GOT3 (cell line): Measurements from ENCODE around the gene GAL.

Experiments
- DNase-seq: peaks from one replicate; lab custom pipeline; 2025; ENCODE audit warnings: mixed read lengths; lab: John Stamatoyannopoulos, UW

GAL gene

DNA sequence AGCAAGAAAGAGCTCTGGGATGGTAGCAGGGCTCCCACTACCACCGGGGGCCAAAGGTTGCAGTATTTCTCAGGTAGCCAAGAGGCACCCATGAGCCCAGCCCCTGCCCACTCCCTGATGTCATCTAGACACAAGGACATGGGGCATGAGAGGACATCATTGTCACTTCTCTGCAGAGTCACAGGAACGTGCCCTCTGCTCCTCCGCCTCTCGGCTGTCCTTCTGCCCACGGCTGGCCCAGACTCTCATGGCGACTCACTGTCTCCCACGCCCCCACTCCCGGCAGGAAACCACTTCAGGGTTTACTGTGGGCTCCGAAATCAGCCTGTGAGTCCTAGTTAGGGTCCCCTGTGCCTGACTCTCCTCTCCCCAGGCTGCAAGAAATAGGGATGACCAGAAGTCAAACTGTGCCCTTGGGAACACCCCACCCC lies 1.8 kb upstream of the GAL start:
- DNase-seq: no peak

DNA sequence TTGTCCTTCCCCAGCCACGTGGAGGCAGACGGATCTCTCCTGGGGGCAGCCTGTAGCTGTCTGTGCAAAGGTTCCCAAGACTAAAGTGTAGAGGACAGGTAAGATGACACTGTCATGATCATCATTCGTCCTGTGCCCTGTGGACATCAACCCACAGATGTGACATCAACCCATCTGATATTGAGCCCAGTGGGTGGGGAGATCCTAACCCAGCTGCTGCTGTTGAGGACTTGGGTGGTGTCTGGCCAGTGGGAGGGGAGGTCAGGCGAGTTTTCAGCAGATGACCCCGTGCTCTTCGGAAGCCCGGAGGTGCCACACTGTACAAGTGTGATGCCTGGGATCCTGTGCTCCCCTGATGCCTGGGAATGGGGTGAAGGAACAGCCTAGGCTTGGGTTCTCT lies 1.2 kb upstream of the GAL start:
- no peak for DNase-seq

DNA sequence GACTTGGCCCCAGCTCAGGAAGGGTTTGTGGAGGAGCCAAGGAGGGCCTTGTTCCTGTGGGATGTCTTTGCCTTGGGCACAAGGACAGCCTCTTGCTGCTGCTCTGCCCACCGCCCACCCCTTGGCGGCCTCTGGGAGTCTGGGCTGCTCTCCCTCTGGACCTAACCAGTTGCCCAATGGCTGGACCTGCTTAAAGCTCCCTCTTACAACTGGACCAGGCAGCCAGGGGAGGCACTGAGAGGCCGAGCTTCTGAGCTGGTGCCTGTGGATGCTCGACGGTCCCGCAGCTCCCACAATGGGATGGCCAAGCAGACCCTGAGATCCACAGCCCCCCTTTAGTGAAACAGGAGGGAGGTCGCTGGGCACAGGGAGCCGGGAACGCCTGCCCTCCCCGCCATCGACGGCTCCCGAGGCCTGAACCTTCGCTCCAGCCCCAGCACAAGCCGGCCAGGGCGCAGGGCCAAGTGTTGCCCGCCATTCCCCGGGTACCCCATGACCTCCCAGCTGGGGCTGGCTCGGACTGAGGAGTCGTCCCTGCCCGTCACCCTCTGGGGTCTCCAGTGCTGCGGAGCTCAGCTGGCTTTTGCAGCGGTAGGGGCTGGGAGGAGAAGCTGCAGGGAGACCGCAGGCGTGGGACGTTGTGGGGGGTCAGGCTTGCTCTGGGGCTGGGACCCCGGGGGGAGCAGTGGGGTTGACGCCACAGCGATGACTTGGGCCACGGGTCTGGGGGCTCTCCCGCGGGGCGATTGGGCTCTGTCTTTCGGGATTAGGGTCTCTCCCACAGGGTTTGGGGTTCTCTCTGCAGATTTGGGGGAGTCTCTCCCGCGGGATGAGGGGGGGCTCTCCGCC lies 584 bp upstream of the GAL start:
- no peak for DNase-seq

DNA sequence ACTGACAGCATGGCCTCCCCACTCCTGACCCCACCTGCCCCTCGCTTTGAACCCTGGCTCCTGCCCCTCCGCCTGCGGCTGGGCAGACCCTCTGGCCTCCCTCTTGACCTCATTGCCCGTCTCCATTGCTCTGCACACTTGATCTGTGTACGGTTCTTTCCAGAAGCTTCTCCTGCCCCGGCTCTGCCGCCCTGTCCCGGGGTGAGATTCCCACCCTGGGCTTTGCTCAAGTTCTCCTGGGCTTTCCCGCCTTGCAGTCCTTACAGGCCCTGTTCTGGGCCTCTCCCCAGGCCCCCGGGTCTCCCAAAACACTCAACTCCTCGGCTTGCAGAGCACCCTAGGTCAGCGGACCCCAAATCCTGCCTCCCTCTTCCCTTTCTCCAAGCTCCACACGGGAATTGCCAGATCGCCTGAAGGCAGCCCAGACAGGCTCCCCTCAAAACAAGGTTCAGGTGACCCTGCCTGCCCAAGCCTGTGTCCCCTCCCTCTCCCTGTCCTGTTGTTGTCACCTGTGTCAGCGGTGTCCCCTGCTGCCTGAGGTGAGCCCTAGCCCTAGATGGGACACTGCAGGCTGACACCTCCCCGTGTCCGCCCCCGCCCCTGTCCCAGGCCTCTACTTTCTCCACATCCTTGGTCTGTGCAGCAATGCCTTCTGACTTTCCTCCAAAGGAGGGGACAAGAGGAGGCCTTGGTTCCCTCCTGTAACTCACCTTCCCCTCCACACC lies 1.5 kb downstream of the GAL start:
- no peak for DNase-seq

DNA sequence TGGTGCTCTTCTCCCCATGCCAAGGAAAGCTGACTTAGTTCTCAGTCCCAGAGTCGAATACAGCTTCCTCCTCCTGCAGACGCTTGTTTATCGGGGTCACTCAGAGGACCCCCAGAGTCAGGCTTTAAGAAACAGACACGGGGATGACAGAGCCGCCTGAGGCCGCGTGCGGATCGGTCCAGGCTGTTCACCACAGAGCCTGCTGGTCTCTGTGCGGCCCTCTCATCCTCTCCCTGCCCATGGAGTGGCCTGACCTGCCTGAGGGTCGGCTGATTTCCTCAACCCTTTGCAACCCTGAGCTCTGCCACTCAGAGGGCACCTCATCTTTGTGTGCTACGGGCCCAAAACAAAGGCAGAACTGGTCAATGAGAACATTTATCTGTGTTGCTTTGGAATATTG lies 2.1 kb downstream of the GAL start:
- DNase-seq: no peak

DNA sequence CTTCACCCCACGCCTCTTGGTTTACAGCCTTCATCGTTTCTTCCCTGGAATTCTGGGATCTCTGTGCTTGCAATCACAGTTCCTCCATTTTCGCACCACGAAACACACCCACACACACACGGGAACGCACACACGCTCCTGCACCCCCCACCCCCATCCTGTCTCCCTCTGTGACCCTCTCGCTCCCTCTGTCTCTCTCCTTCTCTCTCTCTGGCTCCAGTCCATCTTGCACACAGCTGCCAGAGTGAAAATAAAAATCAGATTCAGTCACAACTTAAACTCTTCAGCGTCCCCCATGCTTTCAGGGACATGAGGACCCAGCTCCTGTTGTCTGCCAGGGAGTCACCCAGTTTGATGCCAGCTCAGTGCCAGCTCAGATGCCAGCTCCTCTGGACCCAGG lies 3.0 kb downstream of the GAL start:
- DNase-seq: no peak

DNA sequence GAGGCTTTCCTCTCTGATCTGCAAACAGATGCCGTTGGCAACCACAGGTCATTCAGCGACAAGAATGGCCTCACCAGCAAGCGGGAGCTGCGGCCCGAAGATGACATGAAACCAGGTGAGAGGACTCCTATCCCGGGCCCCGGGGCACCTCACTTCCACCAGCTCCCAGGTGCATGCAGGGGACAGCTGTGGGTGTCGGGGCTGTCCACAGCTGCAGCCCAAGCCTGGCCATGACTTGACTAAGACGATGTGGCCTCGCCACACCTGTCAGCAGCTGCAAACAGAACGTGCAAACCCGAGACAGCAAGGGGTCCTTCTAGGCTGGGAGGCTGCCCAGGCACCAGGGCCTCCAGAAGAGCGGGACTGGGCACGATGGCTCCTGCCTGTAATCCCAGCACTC lies 3.6 kb downstream of the GAL start:
- DNase-seq: no peak

DNA sequence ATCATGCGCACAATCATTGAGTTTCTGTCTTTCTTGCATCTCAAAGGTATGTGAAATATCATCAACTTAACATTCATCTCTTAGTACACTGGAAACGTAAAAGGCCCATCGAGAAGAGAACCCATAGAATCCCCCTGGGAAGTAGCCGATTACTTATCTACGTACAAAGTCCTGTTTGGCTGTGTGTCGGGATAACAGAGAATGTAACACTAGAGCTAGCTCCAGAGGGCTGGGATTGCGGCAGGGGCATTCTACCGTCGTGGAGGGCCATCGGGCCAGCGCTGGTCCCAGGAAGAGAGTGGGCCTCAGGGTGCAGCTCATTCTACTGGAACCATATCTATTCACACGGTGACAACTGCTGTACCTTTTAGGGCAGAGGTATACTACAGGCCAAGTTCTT lies 4.5 kb downstream of the GAL start:
- no peak for DNase-seq

DNA sequence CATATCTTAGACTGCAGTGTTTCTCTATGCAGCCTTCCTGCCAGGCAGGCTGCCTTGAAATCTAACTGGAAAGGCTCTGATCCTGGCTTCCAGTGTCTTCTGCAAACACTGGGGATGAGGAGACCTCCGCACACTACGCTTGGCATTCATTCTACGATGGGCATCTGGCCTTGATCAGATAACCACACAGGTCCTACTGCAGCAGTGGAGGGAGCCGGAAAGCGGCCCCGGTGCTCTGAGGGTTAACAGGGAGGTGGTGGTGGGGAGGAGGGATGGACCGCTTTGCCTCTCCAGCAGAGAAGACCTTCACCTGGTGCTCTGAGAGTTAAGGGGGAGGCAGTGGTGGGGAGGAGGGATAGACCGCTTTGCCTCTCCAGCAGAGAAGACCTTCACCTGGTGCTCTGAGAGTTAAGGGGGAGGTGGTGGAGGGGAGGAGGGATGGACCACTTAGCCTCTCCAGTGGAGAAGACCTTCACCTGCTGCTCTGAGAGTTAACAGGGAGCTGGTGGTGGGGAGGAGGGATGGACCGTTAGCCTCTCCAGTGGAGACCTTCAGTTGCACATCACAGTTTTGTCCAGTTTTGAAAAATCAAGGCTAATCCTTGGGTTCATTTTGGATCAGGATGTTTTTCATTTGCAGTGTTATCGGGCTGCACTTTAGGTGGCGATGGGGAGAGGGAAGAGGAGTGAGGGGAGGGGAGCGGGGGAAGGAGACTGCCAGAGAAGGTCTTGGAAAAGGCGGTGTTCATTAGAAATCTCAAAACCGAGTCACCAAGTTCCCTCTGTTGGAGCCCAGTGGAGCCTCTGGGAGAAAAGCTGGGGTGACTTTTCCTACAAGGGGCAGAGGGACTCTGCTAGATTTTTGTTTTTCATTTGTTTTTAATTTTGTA lies 5.6 kb downstream of the GAL start:
- DNase-seq: no peak

DNA sequence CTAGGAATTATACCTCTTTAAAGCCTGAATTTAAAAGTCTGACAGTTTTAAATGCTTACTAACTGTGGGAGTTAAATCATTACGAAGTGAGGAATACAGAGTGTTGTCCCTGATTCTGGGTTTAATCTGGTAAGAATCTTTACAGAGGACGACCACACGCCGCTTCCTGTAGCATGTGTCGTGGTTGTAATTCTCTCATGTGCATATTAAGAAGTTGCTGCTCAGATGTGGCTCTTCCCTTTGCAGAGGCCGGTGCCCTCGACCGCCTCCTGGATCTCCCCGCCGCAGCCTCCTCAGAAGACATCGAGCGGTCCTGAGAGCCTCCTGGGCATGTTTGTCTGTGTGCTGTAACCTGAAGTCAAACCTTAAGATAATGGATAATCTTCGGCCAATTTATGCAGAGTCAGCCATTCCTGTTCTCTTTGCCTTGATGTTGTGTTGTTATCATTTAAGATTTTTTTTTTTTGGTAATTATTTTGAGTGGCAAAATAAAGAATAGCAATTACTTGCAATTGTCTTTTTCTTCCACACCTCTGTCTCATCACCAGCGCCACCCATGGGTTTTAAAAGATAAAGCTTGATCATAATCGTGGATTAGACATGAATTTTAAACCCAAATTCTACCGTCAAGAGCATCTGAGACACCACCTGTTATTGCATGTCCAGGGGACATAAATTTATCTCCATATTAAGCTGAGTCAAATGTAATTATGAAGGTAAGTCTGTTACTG lies 6.5 kb downstream of the GAL start:
- no peak for DNase-seq

DNA sequence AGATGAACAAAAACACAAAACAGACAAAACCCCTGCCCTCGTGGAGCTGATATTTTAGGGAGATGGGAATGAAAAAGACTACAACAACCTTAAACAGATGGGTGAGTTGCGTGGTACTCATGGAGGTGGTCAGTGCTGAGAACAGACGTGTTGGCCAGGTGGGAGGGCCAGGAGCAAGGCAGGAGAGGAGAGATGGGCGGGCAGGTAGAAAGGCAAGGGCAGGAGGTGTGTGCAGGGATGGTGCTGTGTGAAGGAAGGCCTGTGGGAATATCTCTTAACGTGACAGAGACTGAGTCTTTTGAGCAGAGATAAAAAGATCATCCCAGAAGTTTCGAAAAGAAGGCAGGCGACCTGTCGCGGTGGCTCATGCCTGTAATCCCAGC lies 7.0 kb downstream of the GAL start:
- no peak for DNase-seq

DNA sequence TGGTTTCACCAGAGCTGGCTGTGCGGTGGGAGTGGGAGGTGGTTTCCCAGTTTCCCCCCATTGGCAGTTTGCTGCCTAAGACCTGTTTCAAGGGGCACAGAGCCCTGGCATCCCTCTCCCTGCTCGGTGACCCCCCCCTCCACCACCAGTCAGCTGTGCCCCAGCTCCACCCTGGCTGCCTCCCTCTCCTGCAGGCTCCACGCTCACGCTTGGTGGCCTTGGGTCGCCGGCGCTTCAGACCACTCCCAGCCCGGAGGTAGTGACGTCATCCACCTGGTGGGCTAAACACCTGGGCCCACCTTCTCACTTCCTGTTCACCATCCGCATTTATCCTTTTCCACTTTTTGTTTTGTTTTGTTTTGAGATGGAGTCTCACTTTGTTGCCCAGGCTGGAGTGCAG lies 7.8 kb downstream of the GAL start:
- DNase-seq: no peak

DNA sequence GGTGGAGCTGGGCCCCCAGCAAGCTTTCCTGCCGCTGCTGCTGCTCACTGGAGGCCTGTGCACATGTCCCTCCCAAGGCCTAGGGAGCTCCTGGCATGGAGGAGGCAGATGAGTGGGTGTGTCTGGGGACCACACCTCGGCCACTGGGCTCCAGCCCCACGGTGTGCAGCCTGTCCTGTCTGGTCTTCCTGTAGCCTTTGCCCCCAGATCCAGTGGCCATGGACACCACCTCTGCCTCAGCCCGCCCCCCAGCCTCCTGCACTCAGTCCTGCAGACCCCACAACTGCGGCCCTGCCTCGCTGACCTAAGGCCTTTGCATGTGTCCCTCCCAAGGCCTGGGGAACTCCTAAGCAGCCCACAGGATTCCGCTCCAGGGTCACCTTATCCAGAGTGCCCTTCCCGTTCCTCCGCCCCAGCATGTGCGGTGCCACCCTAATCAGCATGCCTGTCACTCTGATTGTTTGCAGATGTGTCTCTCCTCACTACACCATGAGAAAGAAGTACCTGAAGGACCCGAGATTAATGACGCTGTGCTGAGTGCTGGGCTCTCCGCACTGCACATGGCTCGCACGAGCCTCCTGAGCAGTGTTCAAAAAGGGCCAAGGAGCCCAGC lies 8.6 kb downstream of the GAL start:
- DNase-seq: no peak

DNA sequence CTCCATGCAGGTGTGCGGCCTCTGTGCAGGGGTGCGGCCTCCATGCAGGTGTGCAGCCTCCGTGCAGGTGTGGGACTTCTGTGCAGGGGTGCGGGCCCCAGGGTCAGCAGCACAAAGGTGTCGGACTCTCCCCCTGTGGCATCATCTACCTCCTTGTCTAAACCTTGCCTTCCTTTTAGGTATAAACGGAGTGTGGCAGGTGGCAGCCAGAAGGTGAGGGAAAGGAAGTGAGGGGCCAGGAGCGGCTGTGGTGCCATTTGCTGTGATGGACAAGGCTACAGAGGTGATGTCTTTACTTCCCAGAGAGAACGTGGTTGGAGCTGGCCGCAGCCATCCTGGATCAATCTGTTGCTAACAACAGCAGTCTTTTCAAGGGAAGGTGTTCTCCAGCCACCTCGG lies 9.1 kb downstream of the GAL start:
- no peak for DNase-seq

DNA sequence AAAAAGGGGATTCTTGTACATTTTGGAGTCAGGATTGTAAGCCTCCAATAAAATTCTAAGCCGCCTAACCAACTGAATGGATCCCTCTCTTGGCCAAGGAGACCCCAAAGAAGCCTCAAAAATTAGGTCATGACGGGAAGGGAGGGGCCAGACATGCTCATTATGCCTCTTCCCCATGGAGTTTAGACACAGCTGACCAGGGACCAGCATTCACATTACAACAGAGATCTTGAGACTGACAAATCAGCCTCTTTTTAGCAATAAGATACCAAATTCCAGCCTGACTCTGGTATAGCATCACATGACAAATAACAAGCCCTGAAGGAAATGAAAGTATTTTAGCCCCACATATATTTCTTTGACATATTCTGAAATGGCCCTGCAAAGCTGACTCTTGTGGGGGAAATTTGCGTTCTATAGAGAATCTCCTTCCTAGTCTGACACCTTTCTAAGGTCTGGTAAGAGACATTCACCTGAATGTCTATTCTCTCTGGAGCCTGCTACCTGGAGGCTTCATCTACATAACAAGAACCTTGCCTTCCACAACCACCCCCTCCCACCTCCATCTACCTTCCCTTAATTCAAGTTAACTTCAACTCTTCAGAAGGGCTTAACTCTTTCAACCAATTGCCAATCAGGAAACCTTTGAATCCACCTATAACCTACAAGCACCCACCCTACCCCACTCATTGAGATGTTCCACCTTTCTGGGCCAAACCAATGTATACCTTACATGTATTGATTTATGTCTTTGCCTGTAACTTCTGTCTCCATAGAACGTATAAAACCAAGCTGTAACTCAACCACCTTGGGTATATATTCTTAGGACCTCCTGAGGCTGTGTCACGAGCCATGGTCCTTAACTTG lies 10.3 kb downstream of the GAL start:
- no peak for DNase-seq

DNA sequence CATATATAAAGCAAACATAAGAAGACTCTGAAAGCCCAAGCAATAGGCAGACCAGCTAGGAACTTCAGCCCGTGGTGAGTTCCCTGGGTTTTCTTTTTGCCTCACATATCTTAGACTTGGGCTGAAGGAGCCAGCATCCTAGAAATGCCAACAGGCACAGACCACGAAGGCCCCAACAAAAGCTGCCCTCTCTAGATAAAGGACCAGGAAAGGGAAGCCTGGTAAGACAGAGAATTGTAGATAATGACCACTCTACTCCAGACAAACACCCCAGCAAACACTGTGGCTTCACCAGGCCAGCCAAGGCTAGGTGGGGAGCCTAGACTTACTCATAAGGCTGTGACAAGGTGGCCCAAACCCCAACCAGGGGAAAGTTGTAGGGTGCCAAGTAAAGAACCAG lies 11.2 kb downstream of the GAL start:
- DNase-seq: no peak

DNA sequence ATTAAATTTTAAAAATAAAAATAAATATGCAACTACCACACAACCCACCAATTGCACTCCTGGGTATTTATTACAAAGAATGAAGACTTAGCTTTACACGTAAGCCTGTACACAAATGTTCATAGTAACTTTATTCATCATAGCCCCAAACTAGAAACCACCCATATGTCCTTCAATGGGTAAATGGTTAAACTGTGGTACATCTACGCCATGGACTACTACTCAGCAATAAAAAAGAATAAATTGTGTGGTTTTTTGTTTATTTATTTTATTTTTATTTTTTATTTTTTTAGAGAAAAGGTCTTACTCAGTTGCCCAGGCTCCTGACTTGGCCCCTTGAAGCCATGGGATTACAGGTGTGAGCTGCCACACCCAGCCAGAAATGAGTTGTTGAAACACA lies 14.6 kb downstream of the GAL start:
- no peak for DNase-seq

DNA sequence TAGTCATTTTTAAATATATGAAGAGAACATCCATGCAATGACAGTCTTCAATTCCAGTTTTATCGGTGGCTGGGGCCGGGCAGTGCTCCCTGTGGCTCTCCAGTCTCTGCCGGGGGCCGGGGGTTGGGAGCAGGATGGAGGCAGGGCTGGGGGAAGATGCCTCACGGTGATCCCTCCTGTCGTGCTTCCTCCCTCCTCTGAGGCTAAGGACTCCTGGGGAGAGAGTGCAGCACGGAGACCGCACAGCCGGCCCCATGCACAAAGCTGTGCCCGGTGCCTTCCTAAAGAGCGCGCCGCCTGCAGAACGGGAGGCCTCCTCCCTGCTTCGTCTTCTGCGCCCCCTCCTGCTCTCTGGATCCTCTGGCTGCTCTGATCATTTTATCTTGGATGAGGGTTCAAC lies 20.5 kb downstream of the GAL start:
- no peak for DNase-seq

DNA sequence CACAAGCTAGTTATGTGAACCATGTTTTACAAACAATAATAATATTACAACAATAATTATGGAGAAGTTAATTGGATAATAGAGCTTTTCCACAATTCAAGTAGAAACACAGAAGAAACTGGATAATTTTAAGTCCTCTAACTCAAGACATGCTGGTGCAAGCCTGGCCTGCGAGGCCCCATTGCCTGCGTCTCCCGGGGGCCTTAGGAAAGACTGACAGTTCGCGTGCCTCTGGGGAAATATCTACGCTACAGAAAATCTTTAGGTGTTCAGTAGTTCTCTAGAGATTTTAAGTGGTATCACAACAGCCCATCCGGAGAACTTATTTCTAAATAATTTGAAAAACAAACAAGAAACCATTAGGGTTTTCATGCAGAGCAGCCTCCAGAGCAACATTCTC lies 23.2 kb downstream of the GAL start:
- no peak for DNase-seq

DNA sequence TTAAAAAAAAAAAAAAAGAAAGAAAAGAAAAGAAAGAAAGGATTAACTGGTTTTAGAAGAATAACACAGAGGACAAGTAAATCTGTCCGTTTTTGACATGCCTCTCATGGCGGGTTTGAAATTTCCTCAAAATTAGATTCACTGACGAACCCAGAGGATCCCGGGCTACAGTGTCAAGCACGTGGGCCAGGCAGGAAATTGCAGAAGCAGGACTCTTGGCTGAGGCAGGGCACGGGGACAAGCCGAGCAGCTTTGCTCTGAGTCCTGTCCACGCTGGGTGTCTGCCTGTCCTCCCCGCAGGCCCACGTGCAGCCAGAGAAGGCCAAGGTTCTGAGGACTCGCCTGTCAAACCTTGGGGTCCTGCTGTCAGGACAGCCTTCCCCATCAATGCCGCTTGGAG lies 24.7 kb downstream of the GAL start:
- no peak for DNase-seq

DNA sequence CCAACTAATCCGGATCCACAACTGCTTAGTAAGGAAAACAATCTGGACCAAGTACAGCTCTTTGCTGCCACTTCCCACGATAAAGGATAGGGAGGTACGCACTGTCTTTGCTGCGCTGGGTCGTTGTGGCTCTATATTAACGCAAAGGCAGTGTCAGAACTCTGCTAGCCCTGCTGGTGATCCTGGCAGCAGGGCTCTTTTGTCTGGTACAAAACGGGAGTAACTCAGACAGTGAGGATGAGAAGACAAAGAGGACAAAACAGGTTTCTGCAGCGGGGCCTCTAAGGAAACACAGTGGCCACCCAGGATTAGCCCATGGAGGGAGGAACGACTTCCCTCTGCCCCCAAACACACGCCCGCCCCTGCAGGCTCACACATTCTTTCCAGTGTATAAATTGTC lies 26.1 kb downstream of the GAL start:
- no peak for DNase-seq
